IMR-90 (cell line): ENCODE data around the gene AVPI1. TPM values are rescaled to one million over a fixed set of nuclear protein-coding genes. Genes with fewer than 3 reads are reported as not detected.

Experiments
- ATAC-seq: fragments of 200-7000 bp; cut with Tn5 transposase; 2 replicates; pipeline ENCODE4 v1.9.1; 2020; ENCODE audit warnings: low read depth, mild to moderate bottlenecking, moderate library complexity
- BruUV-seq: library from RNA; stranded (reverse); fragments of 400-500 nt; replicated peaks from 2 replicates; lab custom pipeline; 2021; lab: Mats Ljungman, UMichigan
- CTCF ChIA-PET: fragments of 300-600 bp; formaldehyde crosslinking; extraction: SDS; loops from one replicate; lab custom pipeline; 2021; ENCODE audit warnings: antibody characterized with exemption; lab: Yijun Ruan, JAX
- POLR2A ChIA-PET: fragments of 300-600 bp; sonication (Branson Sonifier 250); formaldehyde crosslinking; loops from one replicate; lab custom pipeline; 2022; ENCODE audit warnings: antibody characterized with exemption; ENCODE audit not compliant: unreplicated experiment; lab: Charles Lee
- DNase-seq: peaks from one replicate; pipeline ENCODE4 v3.0.0; 2013
- H2AFZ ChIP-seq: replicated peaks from 2 replicates; pipeline ENCODE3; 2013; ENCODE audit warnings: low read length, mild to moderate bottlenecking; ENCODE audit not compliant: poor library complexity
- H2AK5ac ChIP-seq: 2 replicates; pipeline ENCODE4 v1.6.1; 2013; ENCODE audit warnings: low read depth, low read length, inconsistent platforms
- H2AK9ac ChIP-seq: replicated peaks from 2 replicates; pipeline ENCODE3; 2013; ENCODE audit warnings: mild to moderate bottlenecking, low read depth, low read length, moderate library complexity; ENCODE audit not compliant: poor library complexity
- H2BK120ac ChIP-seq: 2 replicates; pipeline ENCODE4 v1.6.1; 2013; ENCODE audit warnings: low read depth, low read length, inconsistent platforms
- H2BK15ac ChIP-seq: 3 replicates; pipeline ENCODE4 v1.6.1; 2013; ENCODE audit warnings: low read depth, low read length, inconsistent platforms
- H2BK20ac ChIP-seq: 2 replicates; pipeline ENCODE4 v1.6.1; 2013; ENCODE audit warnings: low read depth, mild to moderate bottlenecking, inconsistent platforms, low read length, moderate library complexity
- H2BK5ac ChIP-seq: 2 replicates; pipeline ENCODE4 v1.6.1; 2013; ENCODE audit warnings: mild to moderate bottlenecking, low read depth, low read length, inconsistent platforms; ENCODE audit not compliant: poor library complexity, severe bottlenecking
- H3K14ac ChIP-seq: replicated peaks from 2 replicates; pipeline ENCODE4 v1.6.1; 2013; ENCODE audit warnings: low read depth, low read length, inconsistent platforms
- H3K18ac ChIP-seq: 2 replicates; pipeline ENCODE4 v1.6.1; 2013; ENCODE audit warnings: low read depth, low read length, control low read depth
- H3K23ac ChIP-seq: 2 replicates; pipeline ENCODE4 v1.6.1; 2013; ENCODE audit warnings: low read depth, low read length, inconsistent platforms
- H3K27ac ChIP-seq: 2 replicates; pipeline ENCODE4 v1.5.1; 2013; ENCODE audit warnings: mild to moderate bottlenecking, control low read depth, low read length; ENCODE audit not compliant: insufficient read depth
- H3K27me3 ChIP-seq: 2 replicates; pipeline ENCODE4 v1.6.1; 2013; ENCODE audit warnings: low read length; ENCODE audit not compliant: control insufficient read depth, insufficient read depth
- H3K36me3 ChIP-seq: 2 replicates; pipeline ENCODE4 v1.6.1; 2013; ENCODE audit warnings: low read length, mixed read lengths; ENCODE audit not compliant: control insufficient read depth, insufficient read depth
- H3K4ac ChIP-seq: 2 replicates; pipeline ENCODE4 v1.6.1; 2013; ENCODE audit warnings: low read depth, low read length, inconsistent platforms
- H3K4me1 ChIP-seq: 2 replicates; pipeline ENCODE4 v1.6.1; 2013; ENCODE audit warnings: low read length, mixed read lengths; ENCODE audit not compliant: control insufficient read depth, insufficient read depth
- H3K4me2 ChIP-seq: 2 replicates; pipeline ENCODE4 v1.6.1; 2013; ENCODE audit warnings: low read depth, mild to moderate bottlenecking, control low read depth, low read length, moderate library complexity
- H3K4me3 ChIP-seq: 2 replicates; pipeline ENCODE4 v1.5.1; 2013; ENCODE audit warnings: low read depth, mild to moderate bottlenecking, control low read depth, low read length, moderate library complexity; ENCODE audit not compliant: insufficient read depth
- H3K56ac ChIP-seq: 2 replicates; pipeline ENCODE4 v1.6.1; 2013; ENCODE audit warnings: low read length, inconsistent platforms; ENCODE audit not compliant: insufficient read depth; ENCODE audit errors: extremely low read depth
- H3K79me1 ChIP-seq, 2 experiments: 2 replicates each; pipeline ENCODE4 v1.6.1; 2013; ENCODE audit warnings: low read length in 2 of 2, inconsistent platforms in 1 of 2, low read depth in 1 of 2
- H3K9ac ChIP-seq: 2 replicates; pipeline ENCODE4 v1.6.1; 2013; ENCODE audit warnings: low read depth, low read length, control low read depth
- H3K9me1 ChIP-seq: 2 replicates; pipeline ENCODE4 v1.6.1; 2013; ENCODE audit warnings: low read length, inconsistent platforms; ENCODE audit not compliant: insufficient read depth
- H3K9me3 ChIP-seq: 2 replicates; pipeline ENCODE4 v1.6.1; 2013; ENCODE audit warnings: low read length; ENCODE audit not compliant: control insufficient read depth, insufficient read depth
- H4K20me1 ChIP-seq: 2 replicates; pipeline ENCODE4 v1.6.1; 2013; ENCODE audit warnings: low read length, inconsistent platforms; ENCODE audit not compliant: insufficient read depth
- H4K5ac ChIP-seq: 2 replicates; pipeline ENCODE4 v1.6.1; 2013; ENCODE audit warnings: mild to moderate bottlenecking, low read depth, low read length, control low read depth
- H4K8ac ChIP-seq, 2 experiments: 2 replicates each; pipeline ENCODE4 v1.6.1; 2013; ENCODE audit warnings: low read depth in 2 of 2, low read length in 2 of 2, control low read depth in 1 of 2, inconsistent platforms in 1 of 2
- H4K91ac ChIP-seq: 2 replicates; pipeline ENCODE4 v1.6.1; 2013; ENCODE audit warnings: low read depth, low read length, inconsistent platforms; ENCODE audit not compliant: insufficient read depth
- BHLHE40 ChIP-seq: fragments of 150-350 bp; IDR thresholded peaks from 2 replicates; pipeline ENCODE4 v1.6.1; 2016; ENCODE audit warnings: mild to moderate bottlenecking, low read depth, low read length
- CEBPB ChIP-seq: IDR thresholded peaks from 2 replicates; pipeline ENCODE4 v1.6.1; 2012; ENCODE audit warnings: low read depth, low read length, improper control_type of control experiment
- CHD1 ChIP-seq: IDR thresholded peaks from 2 replicates; pipeline ENCODE4 v1.6.1; 2012; ENCODE audit warnings: low read depth, low read length, improper control_type of control experiment
- FOS ChIP-seq: fragments of 150-350 bp; IDR thresholded peaks from 2 replicates; pipeline ENCODE4 v1.6.1; 2016; ENCODE audit warnings: low read depth, low read length
- MAFK ChIP-seq: IDR thresholded peaks from 2 replicates; pipeline ENCODE4 v1.6.1; 2012; ENCODE audit warnings: low read depth, low read length, improper control_type of control experiment
- MAZ ChIP-seq: IDR thresholded peaks from 2 replicates; pipeline ENCODE4 v1.6.1; 2012; ENCODE audit warnings: low read depth, mild to moderate bottlenecking, low read length, improper control_type of control experiment, moderate library complexity, borderline replicate concordance
- MXI1 ChIP-seq: IDR thresholded peaks from 2 replicates; pipeline ENCODE4 v1.6.1; 2012; ENCODE audit warnings: low read depth, mild to moderate bottlenecking, low read length, moderate library complexity, borderline replicate concordance
- NFE2L2 ChIP-seq: fragments of 150-350 bp; IDR thresholded peaks from 2 replicates; pipeline ENCODE4 v1.6.1; 2016; ENCODE audit warnings: low read depth, mild to moderate bottlenecking, low read length
- POLR2A ChIP-seq: IDR thresholded peaks from 2 replicates; pipeline ENCODE4 v1.6.1; 2012; ENCODE audit warnings: mild to moderate bottlenecking, low read depth, low read length
- RAD21 ChIP-seq: IDR thresholded peaks from 2 replicates; pipeline ENCODE4 v1.6.1; 2012; ENCODE audit warnings: low read length, improper control_type of control experiment
- RCOR1 ChIP-seq: IDR thresholded peaks from 2 replicates; pipeline ENCODE4 v1.6.1; 2012; ENCODE audit warnings: mild to moderate bottlenecking, low read length, improper control_type of control experiment; ENCODE audit not compliant: insufficient replicate concordance
- RFX5 ChIP-seq: IDR thresholded peaks from 2 replicates; pipeline ENCODE4 v1.8.0; 2012; ENCODE audit warnings: low read depth, mild to moderate bottlenecking, low read length, moderate library complexity
- SMC3 ChIP-seq: fragments of 150-350 bp; IDR thresholded peaks from 2 replicates; pipeline ENCODE4 v1.6.1; 2016; ENCODE audit warnings: low read depth, mild to moderate bottlenecking, antibody characterized with exemption, low read length, moderate library complexity
- WGBS, 2 experiments: methylation state at CpG; one replicate each; pipeline versions ENCODE4 v1.1.5 to v1.1.7; 2013; ENCODE audit warnings: missing lambda C conversion rate in 2 of 2; ENCODE audit not compliant: insufficient read length in 1 of 2; ENCODE audit errors: extremely low coverage in 2 of 2; 5-methylcytosine and 5-hydroxymethylcytosine counted together
- dilution Hi-C: fragments of 300-500 bp; cut with HindIII; formaldehyde crosslinking; loops from one replicate; pipeline ENCODE4 v1.14.3; 2018; ENCODE audit warnings: low sequenced_read_pairs; ENCODE audit not compliant: unreplicated experiment
- in situ Hi-C: fragments of 300-500 bp; cut with MboI; formaldehyde crosslinking; loops from 3 replicates; pipeline ENCODE4 v1.14.3; 2019; ENCODE audit warnings: low sequenced_read_pairs, inconsistent platforms, mixed read lengths
- intact Hi-C: fragments of 100-400 bp; cut with micrococcal nuclease; formaldehyde crosslinking; loops from 2 replicates; pipeline ENCODE4 v1.10.0; 2022
- polyA plus RNA-seq, 3 experiments: library from polyadenylated mRNA; depleted of rRNA; stranded (reverse); fragments of >200 nt; gene quantifications; 2 replicates each; pipeline ENCODE4 v1.2.3, GENCODE V29; 2012; ENCODE audit warnings: low replicate concordance in 1 of 3
- total RNA-seq: library from RNA; depleted of rRNA; stranded (reverse); fragments of >200 nt; gene quantifications from 2 replicates; pipeline ENCODE4 v1.2.3, GENCODE V29; 2012
- TF ChIP-seq, protein P1 (sequence below): fragments of 150-350 bp; IDR thresholded peaks from 2 replicates; pipeline ENCODE4 v1.6.1; 2017; ENCODE audit warnings: mild to moderate bottlenecking, antibody characterized with exemption, low read length, low read depth
- TF ChIP-seq, protein P2 (sequence below): fragments of 150-350 bp; IDR thresholded peaks from 2 replicates; pipeline ENCODE4 v1.6.1; 2016; ENCODE audit warnings: low read depth, mild to moderate bottlenecking, low read length, moderate library complexity, borderline replicate concordance

The AVPI1 gene
- total and polyA plus RNA-seq, 2 of the 4 experiments (the other 2 are of a cell fraction): 26.7 to 29.8 TPM

DNA sequence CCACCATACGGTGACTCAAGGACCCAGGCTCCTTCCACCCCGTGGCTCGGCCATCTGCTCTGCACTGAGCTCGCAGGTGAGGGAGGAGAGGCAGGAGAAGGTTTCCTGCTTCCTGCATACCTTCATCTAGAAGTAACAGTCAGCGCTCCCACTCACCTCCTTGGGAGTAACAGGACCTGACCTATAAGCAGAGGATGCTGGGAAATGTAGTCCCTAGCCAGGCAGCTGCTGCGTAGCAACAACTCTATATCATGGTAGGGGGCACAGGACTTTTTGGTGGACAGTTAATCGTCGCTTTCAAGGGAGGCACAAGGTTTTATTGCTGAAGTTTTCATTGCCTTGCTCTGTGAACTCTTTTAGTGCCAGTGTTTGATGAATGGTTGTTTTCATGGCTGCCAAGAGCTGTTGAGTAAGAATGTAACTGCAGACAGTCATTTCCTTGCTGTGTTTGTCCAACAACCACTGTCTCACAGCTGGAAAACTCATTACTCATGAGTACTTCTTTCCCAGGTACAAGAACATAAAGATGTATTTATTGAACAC, 39.7 kb upstream of the AVPI1 start:
- CTCF ChIA-PET: interaction anchor here (0.8 to 1.4 kb wide), 4 partner anchors 10 to 50 kb away, joined by 3 to 8 read pairs (median 4); partner anchors contain the start of gene ZFYVE27
- Histone ChIP-seq H3K4me2 (peak overlapping the region; percentile 61), H3K36me3 (no peaks in the 10 kb centered on the region), H4K5ac (no peak overlapping the region), H3K23ac (no peak overlapping the region), H2AFZ (peak overlapping the region; percentile 88), H3K4me3 (no peak overlapping the region), H4K8ac (peak overlapping the region; percentile 36 to 53; a peak in 3 of 4 replicates), H3K4me1 (peaks cover 6% of the 10 kb centered on the region), H3K9ac (no peak overlapping the region), H2AK5ac (peak overlapping the region; percentile 86), H2BK120ac (peak overlapping the region; percentile 28; the same call in 1 of the 2 replicates), H2BK5ac (peak overlapping the region; percentile 50), H2AK9ac (peak overlapping the region; percentile 47), H3K14ac (no peak overlapping the region), H3K27me3 (no peaks in the 10 kb centered on the region), H4K20me1 (peaks cover 3% of the 10 kb centered on the region; the same call in 1 of the 2 replicates), H2BK15ac (peak overlapping the region; percentile 72; the same call in 1 of the 3 replicates), H3K4ac (peak overlapping the region; percentile 59), H4K91ac (peak overlapping the region; percentile 10; the same call in 1 of the 2 replicates), H3K18ac (no peak overlapping the region), H3K56ac (no peak overlapping the region), H3K27ac (peak overlapping the region; percentile 56), H3K79me1 (0 out of 4 replicates have a peak, but pooled peaks cover 0 to 8% of the 10 kb centered on the region in 2 experiments), H3K9me3 (no peaks in the 10 kb centered on the region), H3K9me1 (0 out of 2 replicates have a peak, but pooled peaks cover 3% of the 10 kb centered on the region), H2BK20ac (peak overlapping the region; percentile 15)
- 17% methylated on average over 1 of the region's 8 CpGs; no CpG with 5 or more reads in 1 of the 2 experiments for WGBS, 2 experiments
- dilution Hi-C loops: no loop called here
- POLR2A ChIA-PET: no interaction called here
- intact Hi-C loops: no loop called here
- ATAC-seq: peak; percentile 46
- no TSS peak for BruUV-seq
- peak; percentile 85 for DNase-seq
- in situ Hi-C loops: no loop called here
- TF ChIP-seq NFE2L2: no peak
- no peak for TF ChIP-seq RFX5
- TF ChIP-seq RAD21: no peak
- TF ChIP-seq CEBPB: peak; percentile 90
- no peak for TF ChIP-seq MAZ
- TF ChIP-seq FOS: peak; percentile 34; the same call in 1 of the 2 replicates
- no peak for TF ChIP-seq BHLHE40
- TF ChIP-seq, protein P1, sequence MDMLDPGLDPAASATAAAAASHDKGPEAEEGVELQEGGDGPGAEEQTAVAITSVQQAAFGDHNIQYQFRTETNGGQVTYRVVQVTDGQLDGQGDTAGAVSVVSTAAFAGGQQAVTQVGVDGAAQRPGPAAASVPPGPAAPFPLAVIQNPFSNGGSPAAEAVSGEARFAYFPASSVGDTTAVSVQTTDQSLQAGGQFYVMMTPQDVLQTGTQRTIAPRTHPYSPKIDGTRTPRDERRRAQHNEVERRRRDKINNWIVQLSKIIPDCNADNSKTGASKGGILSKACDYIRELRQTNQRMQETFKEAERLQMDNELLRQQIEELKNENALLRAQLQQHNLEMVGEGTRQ: no peak
- TF ChIP-seq MXI1: no peak
- no peak for TF ChIP-seq CHD1
- no peak for TF ChIP-seq SMC3
- TF ChIP-seq, protein P2, sequence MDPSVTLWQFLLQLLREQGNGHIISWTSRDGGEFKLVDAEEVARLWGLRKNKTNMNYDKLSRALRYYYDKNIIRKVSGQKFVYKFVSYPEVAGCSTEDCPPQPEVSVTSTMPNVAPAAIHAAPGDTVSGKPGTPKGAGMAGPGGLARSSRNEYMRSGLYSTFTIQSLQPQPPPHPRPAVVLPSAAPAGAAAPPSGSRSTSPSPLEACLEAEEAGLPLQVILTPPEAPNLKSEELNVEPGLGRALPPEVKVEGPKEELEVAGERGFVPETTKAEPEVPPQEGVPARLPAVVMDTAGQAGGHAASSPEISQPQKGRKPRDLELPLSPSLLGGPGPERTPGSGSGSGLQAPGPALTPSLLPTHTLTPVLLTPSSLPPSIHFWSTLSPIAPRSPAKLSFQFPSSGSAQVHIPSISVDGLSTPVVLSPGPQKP: no peak
- no peak for TF ChIP-seq POLR2A
- TF ChIP-seq RCOR1: no peak
- TF ChIP-seq MAFK: no peak
